GM18508 (cell line): ENCODE results near the gene CNPY1.

Source experiments
- ATAC-seq: cut with Tn5 transposase; IDR thresholded peaks from one replicate; pipeline ENCODE4 v1.9.1; 2021; ENCODE audit warnings: moderate number of reproducible peaks; ENCODE audit not compliant: insufficient read depth, unreplicated experiment

Gene CNPY1

DNA sequence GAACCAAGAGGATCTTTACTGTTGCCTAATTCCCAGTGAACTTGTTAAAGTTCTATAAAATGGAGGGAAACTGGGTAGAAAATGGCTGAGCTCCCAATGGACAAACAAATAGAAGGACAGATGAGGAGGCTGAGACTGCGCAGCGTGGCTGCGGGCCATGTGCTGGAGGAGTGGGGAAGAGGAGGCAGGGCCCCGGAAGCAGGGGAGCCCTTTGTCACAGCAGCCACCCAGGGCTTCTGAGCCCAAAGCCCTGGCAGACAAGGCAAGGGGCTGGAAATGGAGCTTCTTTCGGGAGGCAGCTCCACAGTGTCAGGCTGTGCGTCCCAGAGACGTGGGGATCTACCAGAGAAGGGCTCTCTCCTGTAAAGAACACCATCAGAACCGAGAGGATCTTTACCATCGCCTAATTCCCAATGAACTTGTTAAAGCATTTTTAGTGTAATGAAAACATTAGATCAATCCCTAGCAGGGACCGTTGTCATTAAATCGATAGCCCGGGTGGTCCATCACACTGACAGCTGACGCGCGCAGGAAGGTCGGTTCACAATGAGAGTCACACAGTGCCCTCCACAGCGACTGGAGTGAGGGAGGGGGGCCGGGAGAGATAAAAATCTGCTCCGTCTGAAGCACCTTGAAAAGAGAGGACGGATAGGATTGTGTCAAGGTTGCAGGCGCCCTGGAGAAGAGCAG is 14.0 kb upstream of the CNPY1 start:
- ATAC-seq, result no peak

DNA sequence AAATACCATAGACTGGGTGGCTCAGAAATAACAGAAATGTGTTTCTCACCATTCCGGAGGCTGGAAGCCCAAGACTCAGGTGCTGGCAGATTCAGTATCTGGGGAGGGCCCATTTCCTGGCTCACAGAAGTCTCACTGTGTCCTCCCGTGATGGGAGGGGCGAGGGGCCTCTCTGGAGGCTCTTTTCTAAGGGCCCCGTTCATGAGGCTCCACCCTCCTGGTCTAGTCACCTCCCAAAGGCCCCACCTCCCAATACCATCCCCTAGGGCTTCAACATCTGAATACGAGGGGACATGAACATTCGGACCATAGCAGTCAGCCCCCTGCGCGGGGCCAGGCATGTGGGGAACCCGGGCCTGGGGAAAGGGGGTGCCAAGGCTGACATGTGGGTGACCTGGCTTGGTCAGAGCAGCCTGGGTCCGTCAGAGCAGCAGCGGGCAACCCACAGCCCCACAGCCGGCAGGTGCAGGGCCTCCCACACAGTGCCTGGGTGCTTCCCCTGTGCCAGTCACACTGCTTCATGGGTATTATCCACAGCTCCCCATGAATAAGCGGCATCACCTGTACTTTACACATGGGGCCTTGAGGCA is 13.3 kb upstream of the CNPY1 start:
- ATAC-seq, result no peak

DNA sequence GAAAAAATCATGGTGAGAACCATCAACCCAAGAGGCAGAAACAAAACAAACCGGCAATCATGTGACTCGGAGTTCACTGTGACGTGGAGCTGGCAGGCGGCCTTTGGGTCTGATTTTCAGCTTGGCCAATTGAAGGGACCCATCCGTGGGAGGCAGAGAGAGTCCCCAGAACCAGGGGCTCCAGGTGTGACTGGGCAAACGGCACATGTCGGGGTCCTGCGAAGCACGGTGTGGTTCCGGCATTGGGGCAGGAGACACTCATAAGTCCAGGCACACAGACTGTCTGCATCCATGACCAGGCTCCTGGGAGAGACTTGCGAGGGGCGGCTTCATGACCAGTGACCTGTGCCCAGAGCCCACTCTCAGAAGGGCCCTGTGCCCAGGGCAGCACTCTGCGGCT is 12.6 kb upstream of the CNPY1 start:
- no peak for ATAC-seq

DNA sequence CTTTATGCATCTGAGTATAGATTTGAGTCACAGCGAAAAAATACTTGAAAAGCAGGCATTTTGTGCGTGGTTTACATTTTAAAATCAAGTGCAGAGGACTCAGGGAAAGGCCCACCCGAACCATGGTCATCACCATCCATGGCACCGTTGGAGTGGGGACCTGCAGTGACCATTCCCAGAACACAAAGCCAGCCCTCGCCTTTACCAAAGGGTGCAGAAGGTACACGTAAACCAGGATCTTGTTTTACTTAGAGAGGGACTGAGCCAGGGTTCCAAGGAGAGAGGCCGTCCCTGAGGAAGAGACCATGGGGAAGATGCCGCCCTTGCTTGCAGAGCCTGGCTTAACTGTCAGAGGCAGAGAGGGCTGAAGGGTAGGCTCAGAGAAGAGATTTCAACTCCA is 12.0 kb upstream of the CNPY1 start:
- no peak for ATAC-seq

DNA sequence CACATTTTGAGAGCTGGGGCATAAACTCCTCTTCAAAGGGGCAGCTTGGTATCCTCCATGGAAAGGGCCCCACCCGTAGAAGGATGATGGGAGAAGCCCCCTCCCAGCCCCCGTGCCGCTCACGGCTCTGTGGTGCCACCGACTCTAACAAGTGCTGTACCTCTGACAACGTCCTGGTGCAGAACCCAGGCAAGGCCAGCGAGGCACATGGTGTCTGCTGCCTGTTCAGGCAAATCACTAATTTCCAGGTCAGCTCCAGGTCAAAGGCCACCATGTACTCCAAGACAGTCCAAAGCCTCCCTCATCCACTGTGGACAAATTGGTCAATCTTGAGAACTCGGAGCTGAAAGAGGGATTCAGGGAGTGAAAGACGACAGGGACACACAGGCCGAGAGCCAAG is 11.4 kb upstream of the CNPY1 start:
- ATAC-seq, result no peak

DNA sequence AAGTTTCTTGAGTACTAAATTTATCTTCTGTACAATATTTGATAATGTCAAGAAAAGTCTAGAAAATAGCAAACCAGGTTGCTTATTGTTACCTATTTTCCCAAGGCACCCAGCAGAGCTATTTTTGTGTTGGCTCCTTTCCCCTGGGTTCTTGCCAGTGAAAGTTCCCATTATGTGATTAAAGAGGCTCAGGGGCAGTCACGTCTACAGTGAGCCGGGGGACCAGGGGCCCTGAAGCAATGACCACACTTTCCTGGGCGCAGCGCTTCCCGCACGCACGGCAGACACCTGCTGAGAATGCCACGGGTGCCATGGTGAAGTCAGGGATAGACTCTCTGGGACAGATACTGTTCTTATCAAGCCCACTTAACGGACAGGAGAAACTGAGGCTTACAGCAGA is 10.4 kb upstream of the CNPY1 start:
- no peak for ATAC-seq

DNA sequence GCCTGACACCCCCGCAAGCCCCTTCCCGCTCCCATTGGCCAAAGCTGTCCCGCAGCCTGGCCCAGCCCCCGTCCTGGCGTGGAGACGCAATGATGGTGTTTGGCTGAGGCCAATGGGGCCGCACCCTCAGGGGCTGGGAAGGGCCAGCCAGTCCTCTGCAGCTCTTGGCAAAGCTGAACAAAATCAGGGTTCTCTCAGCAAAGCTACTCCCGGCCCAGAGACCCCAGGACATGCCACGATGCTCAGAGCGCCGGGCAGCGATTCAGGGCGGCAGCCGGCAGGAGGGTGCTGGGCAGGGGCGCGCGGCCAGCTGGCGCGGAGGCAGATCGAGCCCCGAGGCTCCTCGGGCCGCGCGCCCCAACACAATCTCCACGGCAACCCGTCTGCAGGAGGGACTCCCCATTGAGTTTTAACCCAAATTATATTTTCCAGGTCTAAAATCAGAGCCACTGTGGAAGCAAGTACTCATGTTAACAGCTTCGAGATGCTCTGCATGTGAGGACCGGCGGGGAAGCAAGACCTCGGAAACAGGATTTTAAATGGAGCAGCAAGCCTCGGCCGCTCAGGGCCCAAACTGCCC is 8.8 kb upstream of the CNPY1 start:
- ATAC-seq, result no peak

DNA sequence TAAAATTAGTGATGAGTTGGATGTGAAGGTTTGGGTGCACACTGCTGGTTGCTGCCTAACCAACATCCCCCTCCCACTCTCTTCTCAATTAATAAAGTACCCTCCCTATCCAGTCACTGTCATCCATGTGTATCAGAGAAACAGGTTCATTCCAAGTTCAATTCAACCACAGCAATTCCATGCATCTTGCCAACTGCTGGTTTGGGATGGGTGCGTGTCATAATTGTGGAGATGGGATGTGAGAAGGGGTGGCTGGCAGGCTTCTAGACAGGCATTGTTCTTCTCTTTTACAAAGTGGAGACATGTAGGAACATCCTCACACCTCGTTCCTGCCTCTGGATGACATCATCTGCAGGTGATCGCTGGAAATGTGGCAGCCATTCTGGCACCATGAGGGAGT is 7.5 kb upstream of the CNPY1 start:
- no peak for ATAC-seq

DNA sequence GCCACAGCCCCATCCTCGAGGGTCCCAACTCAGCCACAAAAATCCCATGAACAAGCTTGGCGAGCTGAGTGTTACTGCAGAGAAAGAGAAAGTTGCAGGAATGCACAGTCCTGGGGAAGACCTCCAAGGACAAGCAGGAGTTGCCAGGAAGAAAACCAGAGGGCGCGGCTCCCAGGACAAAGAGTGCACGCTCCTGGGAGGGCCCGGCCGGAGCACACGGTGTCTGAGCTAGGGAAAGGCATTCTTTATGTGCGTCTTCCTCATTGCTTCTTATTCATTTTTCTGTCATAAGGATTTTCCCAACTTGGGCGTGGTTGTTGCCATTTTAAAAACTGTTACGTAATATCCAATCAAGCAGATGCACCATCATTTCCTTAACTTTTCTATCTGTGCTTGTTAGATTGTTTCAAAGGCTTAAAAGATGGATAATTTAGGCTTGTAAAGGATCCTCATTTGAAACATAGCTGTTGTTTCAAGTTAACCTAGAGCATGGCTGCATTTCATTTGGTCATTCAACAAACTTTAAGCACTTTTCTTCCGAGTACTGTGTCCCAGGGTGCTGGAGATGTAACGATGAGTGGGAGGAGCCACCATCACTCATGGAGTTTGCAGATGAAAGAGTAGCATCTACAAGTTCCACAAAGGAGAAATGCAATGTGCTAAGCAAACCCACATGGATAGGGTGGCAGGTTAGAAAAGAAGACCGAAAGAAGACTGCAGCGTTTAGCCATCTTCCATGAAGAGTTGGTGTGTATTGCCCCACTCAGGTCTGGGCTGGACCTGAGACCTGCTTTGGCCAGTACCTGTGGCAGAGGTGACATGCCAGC is 5.6 kb upstream of the CNPY1 start:
- ATAC-seq, result no peak

DNA sequence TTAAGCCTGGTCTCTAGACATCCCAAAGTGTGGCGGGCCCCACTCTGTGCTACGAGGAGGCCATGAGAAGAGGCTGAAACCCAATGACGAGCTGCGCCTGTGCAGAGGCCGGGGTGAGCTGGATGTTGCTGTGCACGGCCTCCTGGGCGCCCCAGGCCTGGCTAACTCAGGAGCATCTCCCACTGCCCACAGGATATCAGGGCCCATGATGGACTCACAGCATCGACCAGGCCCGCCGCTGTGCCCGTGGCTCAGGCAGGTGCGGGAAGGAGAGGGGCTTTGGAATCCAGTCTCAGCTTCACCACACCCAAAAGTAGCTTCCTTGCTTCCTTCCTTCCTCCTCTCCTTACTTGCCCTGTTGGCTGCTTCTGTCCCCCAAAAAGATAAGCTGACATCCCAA is 4.6 kb upstream of the CNPY1 start:
- no peak for ATAC-seq

DNA sequence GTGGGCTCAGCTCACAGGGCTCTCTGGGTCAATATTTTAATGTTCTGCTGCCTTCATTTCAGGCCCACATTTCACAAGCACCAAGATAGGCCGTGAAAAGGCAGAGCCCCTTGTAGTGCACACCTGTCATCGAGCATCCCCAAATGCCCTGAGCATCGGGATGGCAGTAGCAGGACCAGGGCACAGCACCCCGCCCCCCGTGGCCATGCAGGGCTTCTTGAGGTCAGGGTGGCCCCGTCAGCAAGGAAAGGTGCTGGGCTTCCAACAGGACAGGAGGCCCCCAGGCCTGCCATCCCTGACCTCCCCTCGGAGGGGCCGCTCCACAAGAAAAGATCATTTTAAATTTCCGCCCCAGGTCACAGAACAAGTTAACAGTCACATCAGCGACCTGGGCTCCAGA is 2.9 kb upstream of the CNPY1 start:
- ATAC-seq, result no peak

DNA sequence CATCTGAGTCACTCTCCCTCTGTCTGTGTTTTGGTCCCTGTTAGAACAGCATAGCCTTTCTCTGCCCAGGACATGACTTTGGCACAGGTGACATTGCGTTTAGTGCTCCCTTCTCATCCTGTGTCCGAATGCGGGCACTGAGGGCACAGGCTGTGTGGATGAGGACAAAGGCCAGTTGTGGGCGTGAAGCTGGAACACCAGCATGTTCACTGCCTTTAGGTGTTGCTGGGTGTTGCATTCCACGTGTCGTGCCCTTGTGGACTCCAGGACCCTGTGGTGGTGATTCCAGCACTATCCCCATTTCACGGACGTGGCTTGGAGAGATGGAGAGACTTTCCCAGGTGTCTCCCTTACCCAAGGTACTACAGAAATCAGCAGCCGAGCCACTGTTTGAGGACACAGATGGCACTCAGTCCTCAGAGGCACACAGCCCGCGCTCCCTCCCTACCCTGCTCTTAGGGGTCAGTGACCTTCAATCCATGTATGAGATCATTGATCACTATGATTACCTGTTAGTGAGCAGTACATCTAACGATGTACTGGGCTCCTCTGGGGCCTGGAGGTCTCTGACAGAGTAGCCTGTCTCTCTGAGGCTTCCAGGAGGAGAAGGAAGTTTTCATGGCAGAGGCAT is 917 bp upstream of the CNPY1 start:
- no peak for ATAC-seq

DNA sequence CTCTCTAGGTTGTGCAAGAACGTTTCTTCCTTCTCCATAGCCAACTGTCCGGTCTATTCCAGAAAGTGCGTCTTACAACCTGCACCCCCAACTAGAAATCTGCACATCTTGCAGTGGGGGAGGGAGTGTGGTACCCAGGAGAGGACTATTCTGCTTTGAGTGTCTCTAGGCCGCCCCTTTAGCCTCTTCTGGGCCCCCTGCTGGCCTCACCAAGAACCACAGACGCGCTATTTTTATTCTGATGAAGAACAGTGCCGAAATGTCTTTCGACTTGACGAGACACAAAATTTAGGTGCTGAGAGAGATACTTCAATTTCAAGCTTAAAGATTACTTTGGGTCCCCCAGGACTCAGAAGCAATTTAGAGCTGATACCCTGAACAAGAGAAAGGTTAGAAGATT is 1.0 kb downstream of the CNPY1 start:
- ATAC-seq, result no peak

DNA sequence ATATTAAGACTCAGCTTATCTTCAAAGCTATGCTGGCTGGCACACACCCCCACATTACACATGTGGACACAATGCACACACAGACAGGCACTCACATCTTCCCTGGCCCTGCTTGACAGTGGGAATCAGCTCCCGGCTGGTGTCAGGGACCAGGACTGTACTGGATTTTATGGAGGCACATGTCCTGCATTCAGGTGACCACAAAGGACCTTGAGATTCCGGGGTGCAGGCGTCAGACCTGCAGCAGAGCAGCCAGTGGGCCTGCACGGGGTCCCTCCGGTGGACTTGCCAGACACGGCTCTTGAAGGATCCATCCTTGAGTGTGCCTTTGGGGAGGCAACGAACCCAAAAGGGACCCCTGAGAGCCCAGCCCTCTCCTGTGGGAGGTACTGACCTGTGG is 1.9 kb downstream of the CNPY1 start:
- ATAC-seq, result no peak

DNA sequence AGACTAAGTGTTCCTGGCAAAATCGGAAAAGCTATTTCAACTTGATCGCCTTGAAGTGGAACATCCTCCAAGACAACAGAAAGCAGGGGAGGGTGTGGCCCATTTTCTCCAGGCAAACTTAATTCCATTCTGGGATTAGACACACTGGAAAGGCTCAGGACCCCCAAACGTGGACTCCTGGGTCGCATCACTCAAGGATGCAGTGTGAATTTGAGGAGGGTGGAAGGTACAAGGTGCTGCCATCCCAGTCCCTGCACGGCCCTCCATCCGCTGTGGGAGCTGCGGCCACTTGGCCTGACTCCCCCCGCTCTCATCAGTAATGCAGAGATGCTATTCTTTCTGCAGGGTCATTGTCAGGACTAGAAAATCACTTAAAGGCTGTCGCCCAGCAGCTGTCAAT is 2.4 kb downstream of the CNPY1 start:
- ATAC-seq, result no peak

DNA sequence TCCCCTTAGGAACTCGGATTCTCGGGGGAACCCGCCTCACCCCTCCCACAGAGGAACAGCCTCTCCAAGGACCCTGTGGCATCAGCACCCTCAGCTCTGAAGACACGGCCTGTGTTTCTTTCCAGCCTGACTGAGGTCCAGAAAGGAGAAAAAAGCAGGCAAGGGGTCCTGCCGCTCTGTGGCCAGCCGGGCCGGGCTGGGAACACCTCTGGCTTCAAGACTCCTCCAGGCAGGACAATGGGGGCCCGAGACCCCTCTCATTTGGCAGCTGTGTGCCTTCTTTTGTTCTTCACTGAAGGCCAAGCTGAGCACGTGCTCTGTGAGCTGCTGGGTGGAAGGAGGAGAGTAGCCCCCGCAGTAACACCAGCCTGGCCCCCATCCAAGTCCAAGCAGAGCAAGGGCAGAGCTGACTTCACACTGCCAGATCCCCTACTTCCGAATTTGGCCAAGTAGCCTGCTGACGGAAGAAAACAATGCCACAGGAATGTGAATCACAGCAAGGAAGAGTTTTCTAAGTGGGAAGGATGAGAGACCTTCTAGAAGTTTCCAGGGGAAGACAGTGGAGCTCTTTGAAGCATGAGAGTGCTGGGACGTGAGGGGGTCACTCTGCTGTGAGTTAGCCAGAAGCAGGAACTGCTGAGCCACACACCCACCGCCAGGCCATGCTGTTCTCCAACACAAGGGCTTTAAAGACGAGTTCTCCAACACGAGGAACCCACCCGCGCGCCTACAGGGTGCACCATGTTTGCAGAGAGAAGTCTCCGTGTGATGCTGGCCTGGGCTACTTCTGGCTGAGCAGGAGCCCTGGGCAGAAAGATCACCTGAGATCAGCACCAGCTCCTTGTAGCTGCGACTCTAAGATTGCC is 3.1 kb downstream of the CNPY1 start:
- no peak for ATAC-seq

DNA sequence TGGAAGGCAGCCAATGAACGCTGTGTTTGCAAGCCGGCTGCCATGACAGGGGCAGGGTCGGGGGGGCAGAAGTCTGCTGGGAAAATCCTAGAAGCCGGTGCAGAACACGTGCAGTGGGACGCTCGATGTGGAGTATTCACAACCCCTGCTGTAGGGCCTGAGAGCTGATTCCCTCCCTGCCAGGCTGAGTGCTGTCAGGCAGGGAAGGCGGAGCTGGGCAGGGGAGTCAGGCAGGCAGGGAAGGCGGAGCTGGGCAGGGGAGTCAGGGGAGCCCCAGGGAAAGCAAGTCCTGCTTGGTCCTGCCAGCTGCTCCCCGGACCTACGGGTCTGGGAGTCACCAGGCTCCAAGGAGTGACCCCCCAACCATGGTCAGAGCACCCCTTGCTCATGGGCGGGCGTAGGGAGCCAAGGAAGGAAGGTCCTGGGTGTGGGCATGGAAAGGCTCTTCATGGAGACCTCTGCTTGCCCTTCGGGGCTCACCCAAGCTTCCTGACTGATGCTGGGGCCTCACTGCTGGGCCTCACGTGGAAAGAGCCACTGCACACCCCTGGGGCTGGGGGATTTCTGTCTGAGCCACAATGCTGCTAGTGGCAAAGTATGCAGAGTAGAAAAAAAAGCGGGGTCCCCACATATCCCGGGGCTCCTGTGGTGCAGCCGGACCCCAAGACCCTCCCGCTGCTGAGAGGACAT is 4.2 kb downstream of the CNPY1 start:
- ATAC-seq, result no peak

DNA sequence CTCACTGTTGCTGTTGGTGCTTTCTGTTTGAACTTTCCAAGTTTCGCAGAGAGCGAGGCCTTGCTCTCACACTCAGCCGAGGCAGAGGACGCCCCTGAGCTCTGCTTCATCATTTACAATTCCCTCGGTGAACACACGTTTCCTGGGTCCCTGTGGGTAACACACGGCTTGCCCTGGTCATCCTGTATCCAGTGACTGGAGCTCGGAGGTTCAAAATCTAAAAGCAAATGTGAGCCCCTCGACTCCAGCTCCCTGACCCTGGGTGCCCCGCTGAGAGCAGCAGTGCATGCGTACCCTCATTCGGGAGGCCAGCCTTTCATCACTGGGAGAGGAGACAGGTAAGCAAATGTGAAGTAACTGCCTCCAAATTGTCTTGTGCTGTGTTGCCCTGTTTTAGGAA is 5.8 kb downstream of the CNPY1 start:
- no peak for ATAC-seq

DNA sequence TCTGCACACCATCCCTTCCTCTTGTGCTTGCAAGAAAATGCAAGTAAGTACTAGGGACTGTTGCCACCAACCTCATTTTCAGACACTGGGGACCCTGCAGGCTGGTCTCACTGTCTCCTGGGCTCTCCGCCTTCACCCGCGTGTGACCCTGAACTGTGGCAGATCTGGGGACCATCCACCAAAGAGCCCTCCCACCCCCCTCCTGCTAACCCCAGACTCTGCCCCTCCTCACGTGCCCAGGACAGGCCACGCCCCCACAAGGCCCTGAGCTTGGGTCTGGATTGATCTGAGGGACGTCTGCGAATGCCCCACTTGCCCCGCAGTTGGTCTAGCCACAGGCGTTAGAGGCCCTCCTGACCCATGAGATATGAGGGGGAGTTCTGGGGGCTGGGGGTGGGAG is 8.1 kb downstream of the CNPY1 start:
- no peak for ATAC-seq
